ENCODE data around the gene DRGX. TPM values are rescaled to one million over a fixed set of nuclear protein-coding genes. Genes with fewer than 3 reads are reported as not detected.

DRGX gene
- total RNA-seq, 1 donor from 2014 or later: not detected

- DNase-seq (ENCODE audit: low read depth) (no peak), FAIRE-seq (no peak)
- H3K36me3 ChIP-seq (ENCODE audit: control insufficient read depth, insufficient read depth, low read length): no peaks in the 10 kb centered on the region
- no peak overlapping the region for H3K4me3 ChIP-seq (ENCODE audit: low read depth, low read length)
- H3K27me3 ChIP-seq (ENCODE audit: control insufficient read depth, insufficient read depth, low read length): no peaks in the 10 kb centered on the region
- TF ChIP-seq, protein P1, sequence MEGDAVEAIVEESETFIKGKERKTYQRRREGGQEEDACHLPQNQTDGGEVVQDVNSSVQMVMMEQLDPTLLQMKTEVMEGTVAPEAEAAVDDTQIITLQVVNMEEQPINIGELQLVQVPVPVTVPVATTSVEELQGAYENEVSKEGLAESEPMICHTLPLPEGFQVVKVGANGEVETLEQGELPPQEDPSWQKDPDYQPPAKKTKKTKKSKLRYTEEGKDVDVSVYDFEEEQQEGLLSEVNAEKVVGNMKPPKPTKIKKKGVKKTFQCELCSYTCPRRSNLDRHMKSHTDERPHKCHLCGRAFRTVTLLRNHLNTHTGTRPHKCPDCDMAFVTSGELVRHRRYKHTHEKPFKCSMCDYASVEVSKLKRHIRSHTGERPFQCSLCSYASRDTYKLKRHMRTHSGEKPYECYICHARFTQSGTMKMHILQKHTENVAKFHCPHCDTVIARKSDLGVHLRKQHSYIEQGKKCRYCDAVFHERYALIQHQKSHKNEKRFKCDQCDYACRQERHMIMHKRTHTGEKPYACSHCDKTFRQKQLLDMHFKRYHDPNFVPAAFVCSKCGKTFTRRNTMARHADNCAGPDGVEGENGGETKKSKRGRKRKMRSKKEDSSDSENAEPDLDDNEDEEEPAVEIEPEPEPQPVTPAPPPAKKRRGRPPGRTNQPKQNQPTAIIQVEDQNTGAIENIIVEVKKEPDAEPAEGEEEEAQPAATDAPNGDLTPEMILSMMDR (IDR thresholded peaks at IDR 0.05; ENCODE audit: insufficient read depth, low read length, severe bottlenecking): no peak
Observed at GRCh38 chr10:49353026-49353894, 42.6 kb downstream of the DRGX start.

- Histone ChIP-seq H3K4me3 (ENCODE audit: low read depth, low read length) (no peak overlapping the region), H3K36me3 (ENCODE audit: control insufficient read depth, insufficient read depth, low read length) (no peaks in the 10 kb centered on the region), H3K27me3 (ENCODE audit: control insufficient read depth, insufficient read depth, low read length) (no peaks in the 10 kb centered on the region)
- FAIRE-seq (no peak), DNase-seq (ENCODE audit: low read depth) (no peak)
- TF ChIP-seq, protein P1 (IDR thresholded peaks at IDR 0.05; ENCODE audit: insufficient read depth, low read length, severe bottlenecking): no peak
Observed at GRCh38 chr10:49352323-49352722, 43.6 kb downstream of the DRGX start.

GRCh38 chr10:49351669-49352068 lies 44.2 kb downstream of the DRGX start:
- no peak overlapping the region for H3K4me3 ChIP-seq (ENCODE audit: low read depth, low read length)
- H3K27me3 ChIP-seq (ENCODE audit: control insufficient read depth, insufficient read depth, low read length): no peaks in the 10 kb centered on the region
- DNase-seq (ENCODE audit: low read depth) (no peak), FAIRE-seq (no peak)
- H3K36me3 ChIP-seq (ENCODE audit: control insufficient read depth, insufficient read depth, low read length): no peaks in the 10 kb centered on the region
- TF ChIP-seq, protein P1 (IDR thresholded peaks at IDR 0.05; ENCODE audit: insufficient read depth, low read length, severe bottlenecking): no peak

DNA sequence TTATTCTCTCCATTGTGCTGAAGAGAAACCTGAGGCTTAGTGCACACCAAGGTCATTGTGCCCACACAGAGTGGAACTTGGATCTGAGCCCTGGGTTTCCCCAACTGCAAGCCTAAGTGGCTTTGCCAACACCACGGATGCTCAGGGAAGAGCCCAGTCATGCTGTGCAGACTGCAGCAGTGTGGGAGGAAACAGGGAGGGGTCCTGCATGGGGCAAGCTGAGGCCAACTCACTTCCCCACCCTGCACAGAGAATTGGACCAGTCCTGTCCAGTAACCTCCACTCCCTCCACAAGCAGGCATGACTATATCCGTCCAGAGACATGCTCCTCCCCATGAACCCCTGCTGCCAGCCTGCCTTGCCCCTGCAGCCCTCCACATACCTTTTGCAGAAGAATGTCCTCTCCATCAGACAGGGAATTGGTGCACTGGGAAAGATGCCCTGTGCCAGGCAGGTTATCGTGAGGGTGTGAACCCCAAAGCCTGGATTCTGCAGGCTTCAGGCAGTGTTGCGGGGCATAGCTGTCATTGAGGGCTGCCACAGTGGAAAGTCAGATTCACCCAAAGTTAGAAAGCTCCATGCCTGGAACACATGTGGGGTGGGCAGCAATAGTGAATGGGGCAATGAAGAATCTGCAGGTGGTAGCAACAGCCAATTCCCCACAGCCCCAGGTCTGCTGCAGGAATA lies 44.9 kb downstream of the DRGX start:
- Histone ChIP-seq H3K36me3 (ENCODE audit: control insufficient read depth, insufficient read depth, low read length) (no peaks in the 10 kb centered on the region), H3K27me3 (ENCODE audit: control insufficient read depth, insufficient read depth, low read length) (no peaks in the 10 kb centered on the region), H3K4me3 (ENCODE audit: low read depth, low read length) (no peak overlapping the region)
- no peak for FAIRE-seq
- TF ChIP-seq, protein P1 (IDR thresholded peaks at IDR 0.05; ENCODE audit: insufficient read depth, low read length, severe bottlenecking): no peak
- DNase-seq (ENCODE audit: low read depth): no peak

GRCh38 chr10:49350138-49350537 lies 45.8 kb downstream of the DRGX start:
- H3K36me3 ChIP-seq (ENCODE audit: control insufficient read depth, insufficient read depth, low read length): no peaks in the 10 kb centered on the region
- TF ChIP-seq, protein P1 (IDR thresholded peaks at IDR 0.05; ENCODE audit: insufficient read depth, low read length, severe bottlenecking): no peak
- FAIRE-seq (no peak), DNase-seq (ENCODE audit: low read depth) (no peak)
- no peak overlapping the region for H3K4me3 ChIP-seq (ENCODE audit: low read depth, low read length)
- H3K27me3 ChIP-seq (ENCODE audit: control insufficient read depth, insufficient read depth, low read length): no peaks in the 10 kb centered on the region

Data from bronchial epithelial cell (primary cell).